Peyer's patch (tissue), 4 donors: ENCODE data around the gene IRS1. TPM values are rescaled to one million over a fixed set of nuclear protein-coding genes. Genes with fewer than 3 reads are reported as not detected.
A peak's percentile ranks its signal among the peaks of the same experiment; 100 is the strongest.

Experiments used
- DNase-seq, 3 donors: peaks; one replicate each; pipeline ENCODE4 v3.0.0-alpha.2; 2017 to 2019
- H3K27ac ChIP-seq, 4 donors: fragments of 200-600 bp; sonication (generic); one replicate each; pipeline ENCODE4 v1.5.1; 2016 to 2019
- H3K27me3 ChIP-seq, 2 donors: fragments of 200-600 bp; sonication (generic); one replicate each; pipeline ENCODE4 v1.5.1; 2019
- H3K36me3 ChIP-seq, 3 donors: fragments of 200-600 bp; sonication (generic); one replicate each; pipeline ENCODE4 v1.5.1; 2016 to 2019
- H3K4me1 ChIP-seq, 4 donors: fragments of 200-600 bp; sonication (generic); one replicate each; pipeline ENCODE4 v1.5.1; 2016 to 2019
- H3K4me3 ChIP-seq, 4 donors: fragments of 200-600 bp; sonication (generic); 1 replicate in 3 of 4; 2 replicates in 1 of 4; pipeline ENCODE4 v1.5.1; 2016 to 2019; ENCODE audit warnings: mild to moderate bottlenecking in 1 of 4
- H3K9me3 ChIP-seq, 4 donors: fragments of 200-600 bp; sonication (generic); one replicate each; pipeline ENCODE4 v1.5.1; 2016 to 2019; ENCODE audit warnings: mild to moderate bottlenecking in 1 of 4
- POLR2A ChIP-seq, 2 donors: fragments of 450-650 bp; IDR thresholded peaks; one replicate each; pipeline ENCODE4 v1.5.1; 2017; ENCODE audit warnings: antibody characterized with exemption in 2 of 2, mild to moderate bottlenecking in 2 of 2, moderate library complexity in 2 of 2
- total RNA-seq, 4 donors: library from RNA; depleted of rRNA; stranded (reverse); fragments of >200 nt; gene quantifications; one replicate each; pipeline ENCODE4 v1.1.0, GENCODE V29; 2016
- TF ChIP-seq, protein P1 (sequence below), 6 experiments: fragments of 450-650 bp in 4 of 6; fragments of 200-600 bp in 2 of 6; sonication (generic) in 1 of 6; IDR thresholded peaks; one replicate each; pipeline ENCODE4 v1.5.1; 2017 to 2019; ENCODE audit warnings: antibody characterized with exemption in 6 of 6, mild to moderate bottlenecking in 3 of 6, moderate library complexity in 1 of 6

IRS1 gene
- total RNA-seq, 4 donors from 2014 or later, result 8.3 to 67.7 (median 22.5) TPM

DNA sequence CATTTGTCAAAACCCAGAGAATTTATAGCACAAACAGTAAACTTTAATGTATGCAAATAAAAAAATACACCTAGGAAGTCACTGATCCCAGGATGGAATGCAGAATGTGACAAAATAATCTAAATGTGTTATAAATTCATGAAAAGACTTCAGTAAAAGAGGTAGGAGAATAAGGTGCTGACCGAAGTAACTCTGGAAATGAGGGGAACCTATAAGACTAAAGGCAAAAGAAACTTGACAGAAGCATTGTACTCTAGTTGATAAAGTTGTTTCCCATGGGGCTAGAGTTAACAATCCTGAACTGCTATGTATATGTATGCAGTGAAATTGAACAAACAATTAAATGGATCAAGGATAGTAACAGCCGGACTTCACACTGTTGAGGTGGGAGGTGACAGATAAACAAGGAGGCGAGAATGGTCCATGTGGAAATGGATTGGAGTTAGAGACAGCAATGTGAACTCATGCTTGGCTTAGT, 24.5 kb downstream of the IRS1 start:
- TF ChIP-seq POLR2A (IDR thresholded peaks at IDR 0.05), result no peak
- TF ChIP-seq, protein P1, sequence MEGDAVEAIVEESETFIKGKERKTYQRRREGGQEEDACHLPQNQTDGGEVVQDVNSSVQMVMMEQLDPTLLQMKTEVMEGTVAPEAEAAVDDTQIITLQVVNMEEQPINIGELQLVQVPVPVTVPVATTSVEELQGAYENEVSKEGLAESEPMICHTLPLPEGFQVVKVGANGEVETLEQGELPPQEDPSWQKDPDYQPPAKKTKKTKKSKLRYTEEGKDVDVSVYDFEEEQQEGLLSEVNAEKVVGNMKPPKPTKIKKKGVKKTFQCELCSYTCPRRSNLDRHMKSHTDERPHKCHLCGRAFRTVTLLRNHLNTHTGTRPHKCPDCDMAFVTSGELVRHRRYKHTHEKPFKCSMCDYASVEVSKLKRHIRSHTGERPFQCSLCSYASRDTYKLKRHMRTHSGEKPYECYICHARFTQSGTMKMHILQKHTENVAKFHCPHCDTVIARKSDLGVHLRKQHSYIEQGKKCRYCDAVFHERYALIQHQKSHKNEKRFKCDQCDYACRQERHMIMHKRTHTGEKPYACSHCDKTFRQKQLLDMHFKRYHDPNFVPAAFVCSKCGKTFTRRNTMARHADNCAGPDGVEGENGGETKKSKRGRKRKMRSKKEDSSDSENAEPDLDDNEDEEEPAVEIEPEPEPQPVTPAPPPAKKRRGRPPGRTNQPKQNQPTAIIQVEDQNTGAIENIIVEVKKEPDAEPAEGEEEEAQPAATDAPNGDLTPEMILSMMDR (IDR thresholded peaks at IDR 0.05), result no peak
- Histone ChIP-seq H3K4me3 (no peak overlapping the region), H3K36me3 (no peaks in the 10 kb centered on the region), H3K9me3 (no peaks in the 10 kb centered on the region), H3K27me3 (no peaks in the 10 kb centered on the region), H3K27ac (no peak overlapping the region), H3K4me1 (peaks cover 0 to 34% (median 10%) of the 10 kb centered on the region in 4 donors)
- no peak for DNase-seq

DNA sequence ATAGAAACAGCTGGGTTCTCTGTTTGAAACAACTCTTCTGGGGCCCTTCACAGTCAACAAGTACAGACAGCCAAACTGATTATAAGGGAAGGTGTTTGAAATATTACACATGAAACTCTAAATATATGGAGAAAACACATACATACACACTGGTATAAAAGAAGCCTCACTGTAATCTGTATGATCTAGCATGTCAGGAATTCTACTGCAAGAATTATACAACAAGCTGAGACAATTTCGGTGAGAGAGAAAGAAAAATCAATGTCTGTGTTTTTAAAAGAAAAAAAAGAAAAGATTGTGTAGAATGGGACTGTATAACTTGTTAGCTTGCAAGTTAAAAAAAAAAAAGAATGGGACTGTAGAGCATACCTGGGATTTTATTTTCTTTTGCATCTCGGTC, 26.3 kb downstream of the IRS1 start:
- no peak overlapping the region for H3K4me3 ChIP-seq
- no peaks in the 10 kb centered on the region for H3K9me3 ChIP-seq
- no peaks in the 10 kb centered on the region for H3K27me3 ChIP-seq
- peaks cover 0 to 34% (median 10%) of the 10 kb centered on the region in 4 donors for H3K4me1 ChIP-seq
- DNase-seq, result no peak
- no peak overlapping the region for H3K27ac ChIP-seq
- TF ChIP-seq, protein P1 (IDR thresholded peaks at IDR 0.05), result no peak
- TF ChIP-seq POLR2A (IDR thresholded peaks at IDR 0.05), result no peak
- H3K36me3 ChIP-seq, result no peaks in the 10 kb centered on the region

DNA sequence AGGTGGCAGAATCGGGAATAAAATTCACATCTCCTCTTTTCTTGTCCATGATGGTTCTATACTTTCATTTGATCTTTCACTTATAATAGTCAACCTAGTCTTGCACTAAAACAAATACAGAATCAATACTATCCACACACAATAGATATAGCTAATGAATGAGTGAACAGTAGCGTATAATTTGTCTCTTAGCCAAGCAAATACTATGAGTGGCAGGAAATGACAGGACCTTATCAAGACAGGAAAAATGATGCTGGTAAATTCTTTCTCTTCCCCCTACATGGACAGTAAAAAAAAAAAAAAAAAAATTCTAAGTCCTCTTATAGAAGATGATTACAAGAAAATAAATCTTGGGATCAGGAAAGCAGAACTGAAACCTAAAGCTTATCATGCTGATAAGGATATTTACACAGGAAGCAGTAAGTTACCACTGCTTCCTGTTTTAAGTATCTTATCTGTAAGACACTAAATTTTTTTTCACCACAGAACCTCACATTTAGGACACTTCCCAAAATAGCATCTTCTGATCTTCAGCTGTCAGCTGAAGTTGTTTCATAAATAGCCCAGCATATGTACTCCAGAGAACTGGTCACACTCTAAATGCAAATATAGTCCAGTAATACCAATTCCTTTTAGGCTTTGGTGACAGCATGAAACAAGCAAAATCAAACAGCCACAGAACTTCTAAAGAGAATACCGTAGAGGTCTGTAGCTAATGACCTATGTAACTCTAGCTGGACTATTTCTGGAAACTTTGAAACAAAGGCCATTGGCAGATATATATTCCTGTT, 27.0 kb downstream of the IRS1 start:
- no peaks in the 10 kb centered on the region for H3K9me3 ChIP-seq
- no peaks in the 10 kb centered on the region for H3K36me3 ChIP-seq
- H3K27ac ChIP-seq, result peak overlapping the region in 1 of 4 donors; percentile 25
- DNase-seq, result no peak
- TF ChIP-seq, protein P1 (IDR thresholded peaks at IDR 0.05), result no peak
- H3K27me3 ChIP-seq, result no peaks in the 10 kb centered on the region
- peaks cover 0 to 34% (median 10%) of the 10 kb centered on the region in 4 donors for H3K4me1 ChIP-seq
- H3K4me3 ChIP-seq, result no peak overlapping the region

DNA sequence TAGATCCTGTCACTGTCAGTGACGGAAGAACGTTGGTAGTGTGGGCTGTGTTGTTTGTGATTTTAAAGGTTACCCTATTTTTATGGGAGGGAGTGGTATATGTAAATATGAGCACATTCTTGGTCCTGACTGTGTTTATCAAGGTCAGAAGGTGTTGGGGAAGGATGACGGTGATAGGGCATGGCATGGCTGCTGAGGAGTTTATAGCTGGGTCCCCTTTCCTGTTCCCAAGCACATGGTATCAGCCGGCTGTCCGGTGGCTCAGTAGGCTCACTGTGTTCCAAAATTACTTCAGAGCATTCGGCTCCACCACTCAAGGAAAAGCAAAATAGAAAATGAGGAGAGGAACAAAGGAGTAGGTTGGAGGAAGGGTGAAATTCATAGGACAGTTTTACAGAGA, 28.6 kb downstream of the IRS1 start:
- Histone ChIP-seq H3K9me3 (no peaks in the 10 kb centered on the region), H3K4me3 (no peak overlapping the region), H3K4me1 (peaks cover 0 to 34% (median 10%) of the 10 kb centered on the region in 4 donors), H3K36me3 (no peaks in the 10 kb centered on the region), H3K27ac (no peak overlapping the region), H3K27me3 (no peaks in the 10 kb centered on the region)
- DNase-seq, result no peak
- no peak for TF ChIP-seq POLR2A (IDR thresholded peaks at IDR 0.05)
- TF ChIP-seq, protein P1 (IDR thresholded peaks at IDR 0.05), result no peak

DNA sequence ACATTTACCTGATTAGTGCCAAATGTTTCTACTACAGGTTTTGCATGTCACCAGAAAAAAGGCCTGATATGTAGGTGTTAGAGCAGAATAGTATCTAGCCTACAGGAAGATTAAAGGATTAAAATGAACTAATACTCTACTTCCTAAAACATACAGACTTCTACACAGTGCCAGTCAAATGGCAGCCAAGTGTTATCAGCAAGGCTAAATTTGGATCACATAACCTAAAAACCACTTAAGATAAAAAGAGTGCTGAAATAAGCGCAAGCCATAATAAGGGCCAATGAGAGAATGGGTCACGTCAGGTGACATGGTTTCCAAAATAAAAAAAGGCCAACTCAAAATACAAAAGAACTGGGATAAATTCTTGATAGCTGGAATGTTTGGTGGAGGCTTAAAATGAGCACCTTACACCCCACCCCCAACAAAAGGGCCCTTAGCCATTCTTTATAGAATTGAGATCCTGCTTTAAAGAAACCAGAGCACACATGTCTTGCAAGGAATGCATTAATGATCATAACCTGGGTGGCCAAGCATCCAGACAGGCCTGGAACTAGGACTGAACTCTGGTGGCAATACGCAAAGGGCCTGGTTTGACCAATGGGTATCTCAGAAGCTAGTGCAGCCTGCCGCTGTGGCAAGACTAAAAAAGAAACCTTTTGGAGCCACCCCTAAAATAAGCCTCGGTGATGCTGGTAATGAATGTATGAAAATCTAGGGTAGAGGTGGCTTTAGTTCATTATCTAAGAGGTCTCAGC, 32.4 kb downstream of the IRS1 start:
- no peaks in the 10 kb centered on the region for H3K36me3 ChIP-seq
- H3K4me1 ChIP-seq, result peaks cover 0 to 18% (median 1%) of the 10 kb centered on the region in 4 donors
- no peak overlapping the region for H3K27ac ChIP-seq
- DNase-seq, result no peak
- TF ChIP-seq POLR2A (IDR thresholded peaks at IDR 0.05), result no peak
- TF ChIP-seq, protein P1 (IDR thresholded peaks at IDR 0.05), result no peak
- no peaks in the 10 kb centered on the region for H3K9me3 ChIP-seq
- H3K27me3 ChIP-seq, result no peaks in the 10 kb centered on the region
- H3K4me3 ChIP-seq, result no peak overlapping the region
